Cardiac muscle cell (in vitro differentiated cells and primary cell): ENCODE data around the gene TAF5L. TPM values are rescaled to one million over a fixed set of nuclear protein-coding genes. Genes with fewer than 3 reads are reported as not detected.

Source experiments
- DNase-seq, 2 donors: peaks; one replicate each; pipeline versions ENCODE4 v3.0.0 to v3.0.0-alpha.2; 2010 to 2017; ENCODE audit warnings: low read depth in 1 of 2, low spot score in 1 of 2
- H3K27ac ChIP-seq: fragments of 200-600 bp; sonication (generic); 2 replicates; pipeline ENCODE4 v1.5.1; 2016
- H3K27me3 ChIP-seq: fragments of 200-600 bp; sonication (generic); 2 replicates; pipeline ENCODE4 v1.6.0; 2016; ENCODE audit warnings: control low read depth
- H3K36me3 ChIP-seq: fragments of 200-600 bp; sonication (generic); 2 replicates; pipeline ENCODE4 v1.5.1; 2016; ENCODE audit warnings: control low read depth
- H3K4me1 ChIP-seq: fragments of 200-600 bp; sonication (generic); 2 replicates; pipeline ENCODE4 v1.8.1; 2017; ENCODE audit warnings: low read depth, mild to moderate bottlenecking, mixed run types
- H3K4me3 ChIP-seq: fragments of 200-600 bp; sonication (generic); 2 replicates; pipeline ENCODE4 v1.5.1; 2016; ENCODE audit warnings: mild to moderate bottlenecking
- H3K9me3 ChIP-seq: fragments of 200-600 bp; sonication (generic); 2 replicates; pipeline ENCODE4 v1.5.1; 2017; ENCODE audit warnings: low read depth, mild to moderate bottlenecking, control low read depth
- CTCF ChIP-seq: IDR thresholded peaks from 2 replicates; pipeline ENCODE4 v1.5.1; 2012; ENCODE audit warnings: low read depth, mild to moderate bottlenecking, low read length
- polyA plus RNA-seq: library from polyadenylated mRNA; unstranded; fragments of >200 nt; fragmentation: Nextera tagmentation; extraction: Ambion mirVana; gene quantifications from 2 replicates; pipeline ENCODE4 v1.2.1, GENCODE V29; 2016
- total RNA-seq: library from RNA; depleted of rRNA; stranded (reverse); fragments of >200 nt; gene quantifications from 2 replicates; pipeline ENCODE4 v1.2.3, GENCODE V29; 2016

Gene TAF5L
- total and polyA plus RNA-seq, 2 experiments from 2014 or later = 2.5 to 9.6 TPM

- no peaks in the 10 kb centered on the region for H3K27me3 ChIP-seq
- H3K36me3 ChIP-seq = no peaks in the 10 kb centered on the region
- no peak overlapping the region for H3K4me3 ChIP-seq
- TF ChIP-seq CTCF = no peak
- H3K27ac ChIP-seq = no peak overlapping the region
- H3K9me3 ChIP-seq = no peaks in the 10 kb centered on the region
- peak in 1 of 2 donors; percentile 59 for DNase-seq
- H3K4me1 ChIP-seq = no peaks in the 10 kb centered on the region
Observed at GRCh38 chr1:229669333-229669732, 43.4 kb upstream of the TAF5L start.

GRCh38 chr1:229666585-229666984 is 40.7 kb upstream of the TAF5L start:
- H3K9me3 ChIP-seq = no peaks in the 10 kb centered on the region
- no peaks in the 10 kb centered on the region for H3K36me3 ChIP-seq
- H3K27me3 ChIP-seq = no peaks in the 10 kb centered on the region
- no peak overlapping the region for H3K4me3 ChIP-seq
- no peak for DNase-seq
- H3K27ac ChIP-seq = no peak overlapping the region
- H3K4me1 ChIP-seq = no peaks in the 10 kb centered on the region
- no peak for TF ChIP-seq CTCF

- Histone ChIP-seq H3K9me3 (no peaks in the 10 kb centered on the region), H3K4me1 (no peaks in the 10 kb centered on the region), H3K36me3 (no peaks in the 10 kb centered on the region), H3K27ac (no peak overlapping the region), H3K27me3 (no peaks in the 10 kb centered on the region), H3K4me3 (no peak overlapping the region)
- no peak for DNase-seq
- no peak for TF ChIP-seq CTCF
Observed at GRCh38 chr1:229665912-229666558, 40.1 kb upstream of the TAF5L start.

GRCh38 chr1:229664133-229664689 is 38.3 kb upstream of the TAF5L start:
- peak in 1 of 2 donors; percentile 64 for DNase-seq
- Histone ChIP-seq H3K9me3 (no peaks in the 10 kb centered on the region), H3K36me3 (no peaks in the 10 kb centered on the region), H3K4me3 (no peak overlapping the region), H3K27me3 (no peaks in the 10 kb centered on the region), H3K4me1 (peaks cover 6% of the 10 kb centered on the region), H3K27ac (no peak overlapping the region)
- no peak for TF ChIP-seq CTCF

GRCh38 chr1:229661897-229662296 is 36.0 kb upstream of the TAF5L start:
- no peaks in the 10 kb centered on the region for H3K36me3 ChIP-seq
- no peaks in the 10 kb centered on the region for H3K9me3 ChIP-seq
- H3K4me3 ChIP-seq = no peak overlapping the region
- no peak for DNase-seq
- H3K27me3 ChIP-seq = no peaks in the 10 kb centered on the region
- TF ChIP-seq CTCF = no peak
- peaks cover 16% of the 10 kb centered on the region for H3K4me1 ChIP-seq
- no peak overlapping the region for H3K27ac ChIP-seq
